Measurements from ENCODE around the gene GRAMD2B.

DNA sequence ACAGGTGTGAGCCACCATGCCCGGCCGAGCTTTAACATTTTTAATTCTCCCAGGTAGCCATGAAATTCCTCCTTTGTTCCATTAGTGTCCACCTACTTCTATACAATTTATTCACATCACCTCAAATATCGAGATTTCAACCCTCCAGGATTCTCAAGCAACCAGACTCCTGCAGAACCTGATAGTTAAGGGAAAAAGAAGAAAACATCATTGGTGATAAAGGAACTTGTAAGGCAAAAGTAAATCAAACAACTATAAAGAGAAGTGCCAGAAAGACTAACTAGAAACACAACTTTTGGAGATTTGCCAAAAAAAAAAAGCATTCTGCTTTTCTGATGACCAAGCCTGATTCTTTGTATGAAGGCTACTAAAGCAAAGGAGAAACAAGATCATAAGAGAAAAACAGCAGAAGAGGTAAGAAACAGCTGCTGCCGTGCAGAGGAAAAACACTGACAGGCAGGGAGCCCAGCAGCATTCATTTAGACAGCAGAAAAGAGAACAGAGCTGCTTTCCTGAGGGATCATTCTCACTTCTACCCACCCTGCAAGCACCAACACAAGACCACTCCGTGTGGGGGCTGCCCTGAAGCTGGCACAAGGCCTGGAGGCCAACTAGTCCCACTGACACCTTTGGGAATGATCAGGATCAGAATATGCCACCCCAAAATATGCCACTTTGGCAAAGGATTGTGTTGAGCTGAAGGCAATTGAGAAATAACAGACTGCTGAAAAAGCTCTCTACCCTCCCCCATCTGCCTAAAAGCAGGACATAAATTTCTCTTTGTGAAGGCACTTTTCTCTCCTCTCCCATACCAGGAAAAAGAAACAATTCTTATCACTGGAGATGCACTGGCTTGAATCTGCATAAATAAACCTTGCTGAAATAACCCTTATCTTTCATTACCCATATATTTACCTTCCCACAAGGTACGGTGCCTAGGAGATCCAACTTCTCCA, 96.7 kb downstream of the GRAMD2B start:
- TF ChIP-seq, protein P1, sequence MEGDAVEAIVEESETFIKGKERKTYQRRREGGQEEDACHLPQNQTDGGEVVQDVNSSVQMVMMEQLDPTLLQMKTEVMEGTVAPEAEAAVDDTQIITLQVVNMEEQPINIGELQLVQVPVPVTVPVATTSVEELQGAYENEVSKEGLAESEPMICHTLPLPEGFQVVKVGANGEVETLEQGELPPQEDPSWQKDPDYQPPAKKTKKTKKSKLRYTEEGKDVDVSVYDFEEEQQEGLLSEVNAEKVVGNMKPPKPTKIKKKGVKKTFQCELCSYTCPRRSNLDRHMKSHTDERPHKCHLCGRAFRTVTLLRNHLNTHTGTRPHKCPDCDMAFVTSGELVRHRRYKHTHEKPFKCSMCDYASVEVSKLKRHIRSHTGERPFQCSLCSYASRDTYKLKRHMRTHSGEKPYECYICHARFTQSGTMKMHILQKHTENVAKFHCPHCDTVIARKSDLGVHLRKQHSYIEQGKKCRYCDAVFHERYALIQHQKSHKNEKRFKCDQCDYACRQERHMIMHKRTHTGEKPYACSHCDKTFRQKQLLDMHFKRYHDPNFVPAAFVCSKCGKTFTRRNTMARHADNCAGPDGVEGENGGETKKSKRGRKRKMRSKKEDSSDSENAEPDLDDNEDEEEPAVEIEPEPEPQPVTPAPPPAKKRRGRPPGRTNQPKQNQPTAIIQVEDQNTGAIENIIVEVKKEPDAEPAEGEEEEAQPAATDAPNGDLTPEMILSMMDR (IDR thresholded peaks at IDR 0.05) = no peak
- no peak for TF ChIP-seq EZH2 (IDR thresholded peaks at IDR 0.05)
